Sigmoid colon (tissue), 3 donors: ENCODE results near the gene STXBP5.

Experiments
- CTCF ChIP-seq, 4 experiments: fragments of 450-650 bp in 3 of 4; fragments of 200-600 bp in 1 of 4; IDR thresholded peaks; one replicate each; pipeline ENCODE4 v1.5.1; 2016 to 2019; ENCODE audit warnings: antibody characterized with exemption in 4 of 4, mild to moderate bottlenecking in 3 of 4, moderate library complexity in 2 of 4
- POLR2A ChIP-seq, 2 donors: fragments of 450-650 bp; IDR thresholded peaks; one replicate each; pipeline ENCODE4 v1.6.1; 2016; ENCODE audit warnings: antibody characterized with exemption in 2 of 2, mild to moderate bottlenecking in 2 of 2, moderate library complexity in 2 of 2

- TF ChIP-seq CTCF (IDR thresholded peaks at IDR 0.05) = no peak
- TF ChIP-seq POLR2A (IDR thresholded peaks at IDR 0.05) = no peak
Observed at GRCh38 chr6:147371325-147371724, 167.1 kb downstream of the STXBP5 start.
